Measurements from ENCODE around the gene KRT79.

KRT79 gene

DNA sequence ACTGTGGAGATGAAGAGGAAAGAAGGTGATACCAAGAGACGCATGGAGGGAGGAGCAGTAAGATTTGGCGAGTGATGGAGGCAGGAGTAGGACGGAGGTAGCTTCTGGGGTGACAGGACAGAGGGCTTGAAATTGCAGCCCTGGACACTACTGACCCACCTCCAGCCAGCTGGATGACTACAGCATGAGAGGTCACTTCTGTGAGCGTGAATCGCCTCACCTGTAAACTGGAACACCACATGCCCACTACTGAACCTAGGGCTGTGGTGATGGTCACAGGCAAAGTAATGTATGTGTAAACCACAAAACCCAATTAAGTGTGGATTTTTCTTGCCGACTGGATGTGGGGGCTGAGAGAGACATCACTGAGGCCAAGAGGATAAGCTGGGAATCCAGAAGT lies 13.6 kb downstream of the KRT79 start:
- FAIRE-seq (no peak), DNase-seq (ENCODE audit: low spot score) (no peak)

DNA sequence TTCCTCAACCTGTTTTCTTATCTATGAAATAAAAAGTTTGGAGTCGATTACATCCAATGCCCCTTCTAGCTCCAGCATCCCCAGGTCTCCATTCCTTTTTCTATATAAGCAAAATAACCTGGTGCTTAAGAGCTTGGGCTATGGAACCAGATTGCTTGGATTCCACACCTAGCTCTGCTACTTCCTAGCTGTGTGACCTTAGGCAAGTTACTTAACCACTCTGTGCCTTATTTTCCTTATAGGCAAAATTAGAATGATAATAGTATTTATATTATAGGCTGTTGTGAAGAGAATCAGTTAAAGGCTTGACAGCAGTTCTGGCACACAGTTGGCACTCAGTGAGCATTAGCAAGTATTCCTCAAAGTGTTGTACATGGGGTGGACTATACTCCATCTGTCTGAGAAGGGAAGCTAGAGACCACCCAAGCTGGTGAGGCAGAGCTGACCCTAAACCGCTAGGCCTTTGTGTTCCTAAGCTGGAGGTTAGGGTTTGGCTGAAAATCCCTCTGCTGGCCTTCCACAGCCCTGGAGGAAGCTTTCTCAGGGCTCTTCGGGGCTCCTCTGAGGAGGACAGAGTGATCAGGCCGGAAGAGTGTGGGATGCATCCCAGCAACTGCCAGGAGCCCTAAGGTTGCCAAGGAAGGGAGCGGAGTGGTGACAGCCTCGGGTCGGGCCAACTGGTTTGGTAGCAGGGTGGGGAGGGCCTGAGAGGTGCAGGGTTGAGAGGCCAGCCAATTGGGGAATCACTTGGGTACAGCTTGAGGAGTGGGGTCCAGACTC lies 14.2 kb downstream of the KRT79 start:
- DNase-seq (ENCODE audit: low spot score) (no peak), FAIRE-seq (no peak)

GRCh38 chr12:52818887-52819420 lies 15.2 kb downstream of the KRT79 start:
- no peak for DNase-seq (ENCODE audit: low spot score)
- no peak for FAIRE-seq

GRCh38 chr12:52818388-52818787 lies 15.7 kb downstream of the KRT79 start:
- no peak for DNase-seq (ENCODE audit: low spot score)
- FAIRE-seq = no peak

GRCh38 chr12:52817699-52818238 lies 16.3 kb downstream of the KRT79 start:
- FAIRE-seq (no peak), DNase-seq (ENCODE audit: low spot score) (no peak)

DNA sequence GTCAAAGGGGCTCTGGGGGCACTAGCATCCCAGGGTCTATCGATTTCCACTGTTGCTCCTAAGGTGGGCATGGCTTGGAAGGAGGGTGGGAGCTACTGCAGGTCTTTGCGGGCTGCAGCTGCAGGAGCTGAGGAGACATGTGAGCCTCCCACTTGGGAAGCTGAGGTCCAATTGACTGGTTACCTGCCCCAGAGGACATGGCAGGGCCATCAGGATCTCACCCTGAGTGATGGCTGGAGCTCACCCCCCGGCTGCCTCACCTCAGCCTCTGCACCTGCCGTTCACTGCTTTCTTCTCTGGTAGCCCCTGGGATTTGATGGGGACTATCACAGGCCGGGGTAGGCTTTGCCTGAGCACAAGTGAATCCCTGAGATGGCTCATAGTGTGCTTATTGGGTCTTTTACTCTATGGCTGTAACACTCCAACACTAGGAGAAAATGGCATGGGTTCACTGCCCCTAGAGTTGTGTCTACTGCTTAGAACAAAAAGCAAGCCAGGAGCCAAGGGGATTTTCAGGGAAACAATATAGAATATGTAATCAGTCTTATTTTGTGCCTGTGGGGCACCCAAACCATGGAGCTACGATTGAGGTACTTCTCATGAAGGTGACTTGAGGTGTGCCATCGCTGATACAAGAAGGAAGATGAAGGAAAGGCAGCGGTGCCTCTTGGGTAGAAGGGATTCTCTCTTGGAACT lies 17.0 kb downstream of the KRT79 start:
- DNase-seq (ENCODE audit: low spot score) = no peak
- FAIRE-seq = no peak

DNA sequence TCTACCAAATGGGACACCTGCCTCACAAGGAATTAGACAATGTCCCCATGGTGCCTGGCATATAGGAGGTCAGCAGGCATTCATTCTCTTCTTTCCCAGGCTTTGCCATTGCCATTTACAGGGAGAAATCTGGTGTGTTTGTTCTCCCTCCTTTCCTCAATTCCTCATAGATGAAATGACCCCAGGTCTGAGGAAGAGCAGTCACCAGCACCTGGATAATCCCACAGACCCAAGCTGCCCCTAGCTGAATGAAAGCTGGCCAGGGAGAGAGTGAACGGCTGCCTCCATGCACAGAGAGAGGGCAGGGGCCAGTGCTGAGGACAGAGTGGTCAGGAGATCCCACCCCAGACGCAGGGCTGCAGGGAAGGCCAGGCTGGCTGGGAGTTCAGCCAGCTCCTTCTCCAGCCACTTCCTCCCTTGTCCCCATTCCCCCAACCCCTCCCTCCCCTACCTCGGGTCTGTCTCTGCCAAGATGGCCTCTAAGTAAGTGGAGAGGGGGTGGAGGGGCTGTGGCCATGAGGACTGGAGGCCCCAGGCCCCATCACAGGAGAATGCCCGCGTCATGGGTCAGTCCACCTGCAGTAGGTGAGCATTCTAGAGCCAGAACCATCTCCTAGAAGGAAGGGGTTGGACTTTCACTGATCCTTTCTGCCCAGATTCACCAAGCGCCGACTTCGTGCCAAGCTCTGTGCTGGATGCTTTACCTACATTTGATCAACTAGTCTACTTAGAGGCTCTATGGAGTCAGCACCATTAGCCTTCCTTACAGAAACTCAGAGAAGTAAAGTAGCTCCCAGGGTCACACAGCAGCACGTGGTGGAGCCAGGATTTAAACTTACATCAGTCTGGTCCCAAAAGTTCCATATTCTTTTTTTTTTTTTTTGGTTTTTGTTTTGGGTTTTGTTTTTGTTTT lies 18.2 kb downstream of the KRT79 start:
- no peak for DNase-seq (ENCODE audit: low spot score)
- no peak for FAIRE-seq

GRCh38 chr12:52815161-52815560 lies 18.9 kb downstream of the KRT79 start:
- DNase-seq (ENCODE audit: low spot score) (no peak), FAIRE-seq (no peak)

GRCh38 chr12:52814710-52815155 lies 19.4 kb downstream of the KRT79 start:
- DNase-seq (ENCODE audit: low spot score) = no peak
- no peak for FAIRE-seq

DNA sequence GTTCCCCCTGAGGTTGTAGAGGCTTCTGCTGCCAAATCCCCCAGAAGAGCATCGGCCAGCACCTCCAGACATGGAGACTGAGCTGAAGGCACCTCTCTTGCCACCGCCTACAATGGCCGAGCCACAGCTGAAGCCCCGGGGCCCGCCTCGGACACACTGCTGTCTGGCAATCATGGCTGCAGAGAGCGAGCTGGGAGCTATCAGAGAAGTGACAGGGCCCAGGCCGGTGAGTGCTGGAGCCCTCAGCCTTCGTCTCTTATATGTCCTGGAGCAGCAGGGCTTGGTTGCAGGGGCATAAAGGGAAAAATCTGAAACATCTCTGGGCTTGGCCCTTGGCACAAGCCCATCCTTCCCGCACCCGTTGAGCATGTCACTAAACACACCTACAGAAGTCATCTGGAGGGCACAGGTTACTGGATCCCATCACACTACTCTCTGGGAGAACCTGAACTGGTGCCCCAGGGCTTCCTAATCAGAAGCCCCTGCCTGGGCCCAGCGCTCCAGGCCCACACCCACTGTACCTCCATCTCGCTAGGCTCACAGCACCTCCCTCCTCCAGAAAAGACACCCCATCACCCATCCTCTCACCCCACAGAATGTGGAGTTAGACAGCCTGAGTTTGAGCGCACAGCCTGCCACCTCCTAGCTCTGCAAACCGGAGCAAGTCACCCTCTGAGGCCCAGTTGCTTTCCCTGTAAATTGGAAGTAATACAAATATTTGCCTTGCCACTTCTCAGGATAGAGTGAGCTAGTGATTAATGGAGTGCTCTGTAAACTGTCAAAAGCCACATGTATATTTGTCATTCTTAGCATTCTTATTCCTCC lies 20.0 kb downstream of the KRT79 start, which contains the start of gene KRT4:
TSS of gene KRT4 (minus strand) at position 232 of the 825 bp plus-strand sequence. CDS start at position 174, 58 bp downstream.
- no peak for DNase-seq (ENCODE audit: low spot score)

GRCh38 chr12:52813203-52813819 lies 20.8 kb downstream of the KRT79 start:
- DNase-seq (ENCODE audit: low spot score) (no peak), FAIRE-seq (no peak)

More for the DNA sequence above, 20.0 kb downstream of the KRT79 start, which contains the start of gene KRT4:
- FAIRE-seq = no peak

DNA sequence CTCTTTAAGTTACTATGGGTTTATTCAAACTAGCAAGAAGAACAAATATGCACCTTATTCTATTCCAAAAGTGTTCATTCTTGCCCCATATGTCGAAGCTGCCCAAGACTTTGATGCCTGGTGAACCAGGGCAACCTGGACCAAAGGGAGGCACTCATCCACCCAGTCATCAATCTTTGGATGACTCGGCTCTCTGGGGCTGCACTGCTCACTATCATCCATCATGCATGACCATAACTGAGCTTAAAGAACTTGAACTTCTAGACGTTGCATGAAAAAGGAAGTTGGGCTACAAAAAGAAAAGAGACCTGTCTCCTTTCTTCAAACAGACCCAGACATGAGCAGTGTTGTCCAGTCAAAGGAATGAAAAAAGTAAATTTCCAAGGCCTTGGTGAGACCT lies 21.4 kb downstream of the KRT79 start:
- FAIRE-seq = no peak
- no peak for DNase-seq (ENCODE audit: low spot score)

DNA sequence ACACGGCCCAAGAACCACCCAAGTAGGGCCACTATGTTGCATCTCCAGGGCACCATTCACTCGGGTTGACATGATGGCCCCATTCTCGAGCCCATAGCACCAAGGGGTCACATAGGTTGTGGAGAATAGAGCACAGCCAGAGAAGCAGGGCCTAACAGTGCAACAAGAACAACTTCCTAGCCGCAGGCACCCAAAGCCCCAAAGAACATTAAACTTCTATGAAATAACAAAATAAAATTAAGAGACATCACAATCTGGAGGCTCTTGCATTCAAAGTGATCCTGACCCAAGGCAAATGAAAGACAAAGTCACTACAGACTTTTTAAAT lies 22.1 kb downstream of the KRT79 start:
- DNase-seq (ENCODE audit: low spot score) = no peak
- FAIRE-seq = no peak

DNA sequence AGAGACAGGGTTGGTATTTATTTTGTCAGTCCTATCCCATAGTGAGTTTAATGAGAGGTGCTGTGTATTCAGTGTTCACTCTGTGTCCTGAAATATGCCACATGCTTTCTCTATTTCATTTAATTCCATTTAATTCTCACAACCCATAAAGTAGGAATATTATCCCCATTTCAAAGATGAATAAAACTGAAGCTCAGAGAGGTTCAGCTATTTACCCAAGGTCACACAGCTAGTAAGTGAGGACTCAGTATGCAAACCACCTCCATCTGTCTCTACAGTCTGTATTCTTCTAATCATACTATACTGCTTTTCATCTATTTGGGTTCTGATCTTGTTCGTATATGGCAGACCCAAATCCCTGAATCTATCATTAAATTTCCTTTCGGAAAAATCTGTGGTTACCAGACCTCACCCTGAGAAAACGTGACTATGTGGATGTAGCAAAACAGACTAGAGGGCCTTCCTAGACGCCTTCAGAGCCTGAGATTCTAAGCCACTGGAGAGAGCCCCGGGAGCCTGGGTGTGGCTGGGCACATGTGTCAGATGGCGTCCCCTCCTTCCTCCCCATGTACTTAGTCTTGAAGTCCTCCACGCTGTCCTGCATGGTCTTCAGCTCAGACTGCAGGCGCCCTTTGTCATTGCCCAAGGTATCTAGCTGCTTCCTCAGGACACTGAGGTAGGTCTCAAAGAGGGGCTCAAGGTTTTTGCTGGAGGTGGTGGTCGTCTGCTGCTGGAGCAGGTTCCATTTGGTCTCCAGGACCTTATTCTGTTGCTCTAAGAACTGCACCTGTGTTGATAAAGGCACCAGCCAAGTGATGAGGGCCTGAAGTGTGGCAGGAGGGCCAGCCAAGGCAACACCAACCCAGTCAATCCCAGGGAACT lies 22.7 kb downstream of the KRT79 start:
- FAIRE-seq (no peak), DNase-seq (ENCODE audit: low spot score) (no peak)

DNA sequence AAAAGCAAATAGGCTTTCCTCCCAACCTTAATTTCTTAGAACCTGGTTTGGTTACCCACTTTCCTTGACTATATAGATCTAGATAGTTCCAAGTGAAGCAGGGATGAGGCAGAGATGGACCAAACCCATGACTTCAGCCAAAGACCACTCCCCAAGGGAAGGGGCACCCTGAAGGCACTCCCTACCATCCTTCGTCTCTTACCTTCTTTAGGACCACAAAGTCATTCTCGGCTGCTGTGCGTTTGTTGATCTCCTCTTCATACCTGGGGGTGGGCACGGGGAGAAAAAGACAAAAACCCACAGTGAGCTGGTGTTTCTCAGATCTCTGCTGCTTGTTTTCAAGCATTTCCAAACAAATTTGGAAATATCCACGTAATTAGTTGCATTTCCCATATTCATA lies 23.6 kb downstream of the KRT79 start:
- no peak for DNase-seq (ENCODE audit: low spot score)
- no peak for FAIRE-seq

GRCh38 chr12:52809166-52809565 lies 24.9 kb downstream of the KRT79 start:
- DNase-seq (ENCODE audit: low spot score) = no peak
- no peak for FAIRE-seq

DNA sequence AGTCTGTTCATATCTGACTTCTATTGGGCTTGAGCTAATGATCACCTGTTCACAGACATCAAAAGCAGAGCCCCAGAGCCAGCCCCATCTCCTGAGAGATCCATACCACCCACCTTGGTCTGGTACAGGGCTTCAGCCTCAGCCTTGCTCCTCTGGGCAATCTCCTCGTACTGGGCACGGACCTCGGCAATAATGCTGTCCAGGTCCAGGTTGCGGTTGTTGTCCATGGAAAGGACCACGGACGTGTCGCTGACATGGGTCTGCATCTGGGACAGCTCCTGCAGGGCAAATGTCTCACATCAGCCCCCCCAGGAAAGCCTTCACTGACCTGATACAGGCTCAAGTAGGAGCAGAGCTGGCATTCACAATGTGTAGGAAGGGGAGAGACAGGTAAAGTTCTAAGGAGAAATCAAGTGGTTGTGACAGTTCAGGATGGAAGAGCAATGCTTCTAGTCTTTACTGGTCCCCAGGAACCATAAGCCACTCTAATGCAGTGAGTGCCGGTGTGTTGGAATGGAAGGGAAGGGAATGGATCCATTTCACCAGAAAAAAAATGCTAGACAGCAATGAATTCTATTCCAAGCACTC lies 25.4 kb downstream of the KRT79 start:
- DNase-seq (ENCODE audit: low spot score) (no peak), FAIRE-seq (no peak)
